Peyer's patch (tissue), 4 donors: ENCODE data around the gene BGN. TPM values are rescaled to one million over a fixed set of nuclear protein-coding genes. Genes with fewer than 3 reads are reported as not detected.

Experiments used
- DNase-seq, 3 donors: peaks; one replicate each; pipeline ENCODE4 v3.0.0-alpha.2; 2017 to 2019
- H3K27ac ChIP-seq, 4 donors: fragments of 200-600 bp; sonication (generic); one replicate each; pipeline ENCODE4 v1.5.1; 2016 to 2019
- H3K27me3 ChIP-seq, 2 donors: fragments of 200-600 bp; sonication (generic); one replicate each; pipeline ENCODE4 v1.5.1; 2019
- H3K36me3 ChIP-seq, 3 donors: fragments of 200-600 bp; sonication (generic); one replicate each; pipeline ENCODE4 v1.5.1; 2016 to 2019
- H3K4me1 ChIP-seq, 4 donors: fragments of 200-600 bp; sonication (generic); one replicate each; pipeline ENCODE4 v1.5.1; 2016 to 2019
- H3K4me3 ChIP-seq, 4 donors: fragments of 200-600 bp; sonication (generic); 1 replicate in 3 of 4; 2 replicates in 1 of 4; pipeline ENCODE4 v1.5.1; 2016 to 2019; ENCODE audit warnings: mild to moderate bottlenecking in 1 of 4
- H3K9me3 ChIP-seq, 4 donors: fragments of 200-600 bp; sonication (generic); one replicate each; pipeline ENCODE4 v1.5.1; 2016 to 2019; ENCODE audit warnings: mild to moderate bottlenecking in 1 of 4
- CTCF ChIP-seq, 6 experiments: fragments of 450-650 bp in 4 of 6; fragments of 200-600 bp in 2 of 6; sonication (generic) in 1 of 6; IDR thresholded peaks; one replicate each; pipeline ENCODE4 v1.5.1; 2017 to 2019; ENCODE audit warnings: antibody characterized with exemption in 6 of 6, mild to moderate bottlenecking in 3 of 6, moderate library complexity in 1 of 6
- POLR2A ChIP-seq, 2 donors: fragments of 450-650 bp; IDR thresholded peaks; one replicate each; pipeline ENCODE4 v1.5.1; 2017; ENCODE audit warnings: antibody characterized with exemption in 2 of 2, mild to moderate bottlenecking in 2 of 2, moderate library complexity in 2 of 2
- total RNA-seq, 4 donors: library from RNA; depleted of rRNA; stranded (reverse); fragments of >200 nt; gene quantifications; one replicate each; pipeline ENCODE4 v1.1.0, GENCODE V29; 2016

Gene BGN
- total RNA-seq, 4 donors from 2014 or later = 2.5 to 28.9 (median 11.7) TPM

- H3K27me3 ChIP-seq = no peaks in the 10 kb centered on the region
- TF ChIP-seq CTCF (IDR thresholded peaks at IDR 0.05) (no peak), POLR2A (IDR thresholded peaks at IDR 0.05) (no peak)
- no peaks in the 10 kb centered on the region for H3K36me3 ChIP-seq
- DNase-seq = no peak
- H3K4me3 ChIP-seq = no peak overlapping the region
- no peak overlapping the region for H3K27ac ChIP-seq
- H3K4me1 ChIP-seq = no peaks in the 10 kb centered on the region
- no peaks in the 10 kb centered on the region for H3K9me3 ChIP-seq
These were observed 2.2 kb upstream of the BGN start for GRCh38 chrX:153492543-153492942.

GRCh38 chrX:153493085-153493484 lies 1.7 kb upstream of the BGN start:
- no peak overlapping the region for H3K27ac ChIP-seq
- no peak for TF ChIP-seq POLR2A (IDR thresholded peaks at IDR 0.05)
- no peak for TF ChIP-seq CTCF (IDR thresholded peaks at IDR 0.05)
- H3K4me1 ChIP-seq = no peaks in the 10 kb centered on the region
- H3K9me3 ChIP-seq = no peaks in the 10 kb centered on the region
- no peaks in the 10 kb centered on the region for H3K36me3 ChIP-seq
- DNase-seq = no peak
- H3K4me3 ChIP-seq = no peak overlapping the region
- H3K27me3 ChIP-seq = no peaks in the 10 kb centered on the region

GRCh38 chrX:153494061-153494460 lies 719 bp upstream of the BGN start:
- Histone ChIP-seq H3K36me3 (no peaks in the 10 kb centered on the region), H3K27ac (peak overlapping the region in 1 of 4 donors; percentile 5), H3K27me3 (no peaks in the 10 kb centered on the region), H3K4me1 (no peaks in the 10 kb centered on the region), H3K4me3 (no peak overlapping the region), H3K9me3 (no peaks in the 10 kb centered on the region)
- DNase-seq = no peak
- no peak for TF ChIP-seq CTCF (IDR thresholded peaks at IDR 0.05)
- TF ChIP-seq POLR2A (IDR thresholded peaks at IDR 0.05) = no peak

- no peaks in the 10 kb centered on the region for H3K4me1 ChIP-seq
- peak overlapping the region in 2 of 4 donors; percentile 11 to 17 for H3K4me3 ChIP-seq
- H3K27me3 ChIP-seq = no peaks in the 10 kb centered on the region
- no peaks in the 10 kb centered on the region for H3K36me3 ChIP-seq
- H3K9me3 ChIP-seq = no peaks in the 10 kb centered on the region
- H3K27ac ChIP-seq = peak overlapping the region in 2 of 4 donors; percentile 17 to 31
- no peak for DNase-seq
- no peak for TF ChIP-seq CTCF (IDR thresholded peaks at IDR 0.05)
- TF ChIP-seq POLR2A (IDR thresholded peaks at IDR 0.05) = no peak
These were observed 577 bp downstream of the BGN start for GRCh38 chrX:153495362-153495751.

- H3K4me1 ChIP-seq = no peaks in the 10 kb centered on the region
- no peak overlapping the region for H3K27ac ChIP-seq
- TF ChIP-seq CTCF (IDR thresholded peaks at IDR 0.05) (no peak), POLR2A (IDR thresholded peaks at IDR 0.05) (no peak)
- H3K36me3 ChIP-seq = no peaks in the 10 kb centered on the region
- H3K9me3 ChIP-seq = no peaks in the 10 kb centered on the region
- H3K4me3 ChIP-seq = no peak overlapping the region
- DNase-seq = no peak
- no peaks in the 10 kb centered on the region for H3K27me3 ChIP-seq
These were observed 1.3 kb downstream of the BGN start for GRCh38 chrX:153495903-153496589.

GRCh38 chrX:153496590-153496959 lies 1.8 kb downstream of the BGN start:
- Histone ChIP-seq H3K27ac (no peak overlapping the region), H3K9me3 (no peaks in the 10 kb centered on the region), H3K27me3 (no peaks in the 10 kb centered on the region), H3K4me3 (no peak overlapping the region), H3K36me3 (no peaks in the 10 kb centered on the region), H3K4me1 (no peaks in the 10 kb centered on the region)
- DNase-seq = no peak
- no peak for TF ChIP-seq POLR2A (IDR thresholded peaks at IDR 0.05)
- TF ChIP-seq CTCF (IDR thresholded peaks at IDR 0.05) = no peak
